ENCODE measurements around the gene TMEM62.
"Not testable (repeated sequence)": the region's sequence is repeated elsewhere in the genome, so short reads cannot be mapped to it uniquely, and the experiment has no call there.

The TMEM62 gene

DNA sequence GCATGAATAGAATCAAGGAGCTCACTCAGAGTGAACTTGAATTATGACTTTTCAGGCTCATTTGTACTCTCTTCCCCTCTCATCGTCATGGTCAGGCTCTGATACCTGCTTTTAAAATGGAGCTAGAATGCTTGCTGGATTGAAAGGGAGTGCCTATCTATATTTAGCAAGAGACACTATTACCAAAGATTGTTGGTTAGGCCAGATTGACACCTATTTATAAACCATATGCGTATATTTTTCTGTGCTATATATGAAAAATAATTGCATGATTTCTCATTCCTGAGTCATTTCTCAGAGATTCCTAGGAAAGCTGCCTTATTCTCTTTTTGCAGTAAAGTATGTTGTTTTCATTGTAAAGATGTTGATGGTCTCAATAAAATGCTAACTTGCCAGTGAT is 61.4 kb downstream of the TMEM62 start:
- H3K4me3 ChIP-seq (ENCODE audit: low read length), result no peak overlapping the region
- no peak overlapping the region for H3K27ac ChIP-seq (ENCODE audit: low read length)
- no peaks in the 10 kb centered on the region for H3K27me3 ChIP-seq (ENCODE audit: control insufficient read depth, insufficient read depth, low read length)
- H3K9me3 ChIP-seq (ENCODE audit: control insufficient read depth, insufficient read depth, low read length), result no peaks in the 10 kb centered on the region; the same call in 1 of the 2 replicates
- DNase-seq (ENCODE audit: low read depth, low spot score), result no peak
- H3K4me1 ChIP-seq (ENCODE audit: control insufficient read depth, insufficient read depth, low read length), result no peaks in the 10 kb centered on the region
- WGBS (ENCODE audit: insufficient coverage, insufficient read length), result no CpG with 5 or more reads among the region's 2 CpGs
- no peaks in the 10 kb centered on the region; the same call in 1 of the 2 replicates for H3K36me3 ChIP-seq (ENCODE audit: control insufficient read depth, insufficient read depth, low read length)

DNA sequence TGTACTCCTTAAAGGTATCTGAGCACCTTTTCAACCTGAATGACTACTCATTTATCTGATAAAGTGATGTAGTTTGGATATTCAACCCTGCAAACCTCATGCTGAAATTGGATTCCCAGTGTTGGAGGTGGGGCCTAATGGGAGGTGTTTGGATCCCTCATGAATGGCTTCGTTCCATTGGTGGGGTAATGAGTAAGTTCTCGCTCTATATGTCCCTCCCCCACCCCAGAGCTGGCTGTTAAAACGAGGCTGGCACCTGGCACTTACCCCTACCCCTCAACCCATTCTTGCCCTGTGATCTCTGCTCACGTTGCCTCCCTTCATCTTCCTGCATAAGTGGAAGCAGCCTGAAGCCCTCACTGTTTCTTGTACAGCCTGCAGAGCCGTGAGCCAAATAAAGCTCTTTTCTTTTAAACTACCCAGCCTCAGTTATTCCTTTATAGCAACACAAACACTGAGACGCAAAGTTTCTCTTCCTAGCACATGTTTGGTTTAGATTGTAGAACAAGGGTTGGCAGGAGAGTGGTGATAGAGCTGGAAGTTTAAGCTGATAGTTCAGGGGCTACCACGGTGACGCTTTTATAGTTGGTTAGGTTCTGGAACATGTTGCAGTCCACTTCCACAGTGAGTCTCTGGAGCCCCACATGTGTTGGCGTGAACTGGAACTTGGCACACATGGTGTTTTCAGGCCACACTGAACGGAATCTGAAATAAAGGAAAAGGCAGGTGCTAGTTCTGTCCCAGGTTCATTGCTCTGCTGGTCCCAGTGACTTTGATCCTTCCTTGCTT is 63.6 kb downstream of the TMEM62 start:
- H3K9me3 ChIP-seq (ENCODE audit: control insufficient read depth, insufficient read depth, low read length), result no peaks in the 10 kb centered on the region; the same call in 1 of the 2 replicates
- DNase-seq (ENCODE audit: low read depth, low spot score), result no peak
- no peak overlapping the region for H3K4me3 ChIP-seq (ENCODE audit: low read length)
- no peaks in the 10 kb centered on the region for H3K4me1 ChIP-seq (ENCODE audit: control insufficient read depth, insufficient read depth, low read length)
- WGBS (ENCODE audit: insufficient coverage, insufficient read length), result no CpG with 5 or more reads among the region's 10 CpGs
- no peaks in the 10 kb centered on the region for H3K27me3 ChIP-seq (ENCODE audit: control insufficient read depth, insufficient read depth, low read length)
- no peaks in the 10 kb centered on the region for H3K36me3 ChIP-seq (ENCODE audit: control insufficient read depth, insufficient read depth, low read length)
- H3K27ac ChIP-seq (ENCODE audit: low read length), result no peak overlapping the region

DNA sequence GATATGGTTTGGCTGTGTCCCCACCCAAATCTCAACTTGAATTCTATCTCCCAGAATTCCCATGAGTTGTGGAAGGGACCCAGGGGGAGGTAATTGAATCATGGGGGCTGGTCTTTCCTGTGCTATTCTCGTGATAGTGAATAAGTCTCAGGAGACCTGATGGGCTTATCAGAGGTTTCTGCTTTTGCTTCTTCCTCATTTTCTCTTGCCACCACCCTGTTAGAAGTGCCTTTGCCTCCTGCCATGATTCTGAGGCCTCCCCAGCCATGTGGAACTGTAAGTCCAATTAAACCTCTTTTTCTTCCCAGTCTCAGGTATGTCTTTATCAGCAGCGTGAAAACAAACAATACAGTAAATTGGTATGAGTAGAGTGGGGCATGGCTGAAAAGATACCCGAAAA is 64.4 kb downstream of the TMEM62 start:
- H3K27ac ChIP-seq (ENCODE audit: low read length); H3K9me3 ChIP-seq (ENCODE audit: control insufficient read depth, insufficient read depth, low read length); H3K4me3 ChIP-seq (ENCODE audit: low read length); H3K27me3 ChIP-seq (ENCODE audit: control insufficient read depth, insufficient read depth, low read length); DNase-seq (ENCODE audit: low read depth, low spot score); H3K4me1 ChIP-seq (ENCODE audit: control insufficient read depth, insufficient read depth, low read length); H3K36me3 ChIP-seq (ENCODE audit: control insufficient read depth, insufficient read depth, low read length): not testable (repeated sequence)
- WGBS (ENCODE audit: insufficient coverage, insufficient read length), result no CpG with 5 or more reads among the region's 3 CpGs

DNA sequence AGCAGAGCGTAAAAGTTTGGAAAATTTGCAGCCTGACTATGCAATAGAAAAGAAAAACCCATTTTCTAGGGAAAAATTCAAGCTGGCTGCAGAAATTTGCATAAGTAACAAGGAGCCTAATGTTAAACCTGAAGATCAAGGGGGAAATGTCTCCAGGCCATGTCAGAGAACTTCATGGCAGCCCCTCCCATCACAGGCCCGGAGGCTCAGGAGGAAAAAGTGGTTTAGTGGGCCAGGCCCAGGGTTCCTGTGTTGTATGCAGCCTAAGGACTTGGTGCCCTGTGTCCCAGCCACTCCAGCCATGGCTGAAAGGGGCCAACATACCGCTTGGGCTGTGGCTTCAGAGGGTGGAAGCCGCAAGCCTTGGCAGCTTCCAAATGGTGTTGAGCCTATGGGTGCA is 65.2 kb downstream of the TMEM62 start:
- not testable (repeated sequence) for H3K27me3 ChIP-seq (ENCODE audit: control insufficient read depth, insufficient read depth, low read length); H3K27ac ChIP-seq (ENCODE audit: low read length); H3K4me3 ChIP-seq (ENCODE audit: low read length); H3K4me1 ChIP-seq (ENCODE audit: control insufficient read depth, insufficient read depth, low read length); H3K36me3 ChIP-seq (ENCODE audit: control insufficient read depth, insufficient read depth, low read length); DNase-seq (ENCODE audit: low read depth, low spot score); H3K9me3 ChIP-seq (ENCODE audit: control insufficient read depth, insufficient read depth, low read length)
- WGBS (ENCODE audit: insufficient coverage, insufficient read length), result no CpG with 5 or more reads among the region's 4 CpGs

DNA sequence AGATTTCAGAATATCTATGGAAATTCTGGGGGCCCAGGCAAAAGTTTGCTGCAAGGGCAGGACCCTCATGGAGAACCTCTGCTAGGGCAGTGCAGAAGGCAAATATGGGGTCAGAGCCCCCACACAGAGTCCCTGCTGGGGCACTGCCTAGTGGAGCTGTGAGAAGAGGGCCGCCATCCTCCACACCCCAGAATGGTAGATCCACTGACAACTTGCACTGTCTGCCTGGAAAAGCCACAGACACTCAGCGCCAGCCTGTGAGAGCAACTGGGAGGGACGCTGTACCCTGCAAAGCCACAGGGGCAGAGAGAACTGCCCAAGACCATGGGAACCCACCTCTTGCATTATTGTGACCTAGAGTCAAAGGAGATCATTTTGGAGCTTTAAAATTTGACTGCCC is 65.6 kb downstream of the TMEM62 start:
- no CpG with 5 or more reads among the region's 3 CpGs for WGBS (ENCODE audit: insufficient coverage, insufficient read length)
- no peak overlapping the region for H3K4me3 ChIP-seq (ENCODE audit: low read length)
- no peaks in the 10 kb centered on the region for H3K27me3 ChIP-seq (ENCODE audit: control insufficient read depth, insufficient read depth, low read length)
- no peak for DNase-seq (ENCODE audit: low read depth, low spot score)
- no peak overlapping the region for H3K27ac ChIP-seq (ENCODE audit: low read length)
- no peaks in the 10 kb centered on the region for H3K4me1 ChIP-seq (ENCODE audit: control insufficient read depth, insufficient read depth, low read length)
- no peaks in the 10 kb centered on the region for H3K36me3 ChIP-seq (ENCODE audit: control insufficient read depth, insufficient read depth, low read length)
- no peaks in the 10 kb centered on the region; the same call in 1 of the 2 replicates for H3K9me3 ChIP-seq (ENCODE audit: control insufficient read depth, insufficient read depth, low read length)

DNA sequence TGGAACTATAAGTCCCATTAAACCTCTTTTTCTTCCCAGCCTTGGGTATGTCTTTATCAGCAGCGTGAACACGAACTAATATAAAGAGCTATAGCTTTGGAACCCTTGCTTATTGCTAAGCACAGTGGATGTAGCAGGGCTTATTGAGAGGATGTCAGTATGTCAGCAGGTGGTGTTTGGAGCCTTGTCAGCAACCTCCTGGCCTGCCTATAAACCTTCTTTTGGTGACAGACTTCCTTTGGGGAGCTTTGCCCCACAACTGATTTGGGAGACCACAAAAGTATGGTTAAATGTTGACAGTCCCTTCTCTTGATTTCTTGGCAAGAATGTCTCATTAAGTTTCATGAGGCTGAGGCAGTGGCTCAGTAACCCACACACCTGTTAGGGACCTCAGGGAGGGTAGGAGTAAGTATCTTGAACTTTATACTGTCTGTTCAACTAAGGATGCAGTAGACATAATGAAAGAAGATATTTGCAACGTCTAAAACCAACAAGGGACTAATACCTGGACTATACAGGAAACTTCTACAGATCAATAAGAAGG is 66.6 kb downstream of the TMEM62 start:
- H3K27ac ChIP-seq (ENCODE audit: low read length), result no peak overlapping the region
- WGBS (ENCODE audit: insufficient coverage, insufficient read length), result no CpG with 5 or more reads among the region's 3 CpGs
- H3K27me3 ChIP-seq (ENCODE audit: control insufficient read depth, insufficient read depth, low read length), result no peaks in the 10 kb centered on the region
- H3K36me3 ChIP-seq (ENCODE audit: control insufficient read depth, insufficient read depth, low read length), result no peaks in the 10 kb centered on the region
- H3K9me3 ChIP-seq (ENCODE audit: control insufficient read depth, insufficient read depth, low read length), result no peaks in the 10 kb centered on the region; the same call in 1 of the 2 replicates
- no peaks in the 10 kb centered on the region for H3K4me1 ChIP-seq (ENCODE audit: control insufficient read depth, insufficient read depth, low read length)
- H3K4me3 ChIP-seq (ENCODE audit: low read length), result no peak overlapping the region
- DNase-seq (ENCODE audit: low read depth, low spot score), result no peak

DNA sequence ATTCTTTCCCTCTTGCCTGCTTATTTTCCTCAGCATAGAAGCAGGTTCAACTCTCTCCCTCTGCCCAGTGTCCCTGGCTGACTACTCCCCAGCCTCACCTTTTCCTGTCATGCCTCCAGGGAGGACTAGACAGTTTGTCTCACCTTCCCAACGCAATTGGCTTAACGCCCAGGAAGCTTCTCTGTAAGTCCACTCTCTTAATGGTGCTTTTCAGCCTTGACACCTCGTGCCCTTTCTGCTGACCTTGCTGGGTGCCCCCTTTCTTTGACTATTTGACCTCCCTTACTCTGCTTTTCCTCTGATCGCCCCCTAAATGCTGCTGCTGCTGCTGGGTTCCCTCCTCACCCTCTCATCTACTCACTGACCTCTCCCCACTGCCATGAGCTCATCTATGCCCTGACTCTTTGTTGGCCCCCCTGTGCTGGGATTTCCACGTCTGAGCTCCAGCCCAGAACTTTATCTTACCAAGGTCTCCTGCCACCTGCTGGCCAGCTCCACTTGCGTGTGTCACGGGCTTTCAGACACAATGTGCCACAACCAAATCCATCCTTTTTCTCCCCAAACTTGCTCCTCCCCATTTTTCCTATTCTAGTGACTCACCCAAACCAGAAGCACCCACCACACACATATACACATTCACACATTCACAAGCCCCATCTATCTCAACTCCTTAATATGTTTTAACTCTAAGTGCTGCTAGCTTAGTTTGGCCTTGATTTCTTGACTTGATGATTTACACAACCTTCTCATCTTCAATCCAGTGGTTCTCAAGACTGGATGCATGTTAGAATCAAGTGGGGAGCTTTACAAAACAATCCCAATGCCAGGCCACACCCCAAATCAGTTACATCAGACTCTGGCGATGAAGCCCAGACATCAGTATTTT is 70.9 kb downstream of the TMEM62 start:
- H3K36me3 ChIP-seq (ENCODE audit: control insufficient read depth, insufficient read depth, low read length), result no peaks in the 10 kb centered on the region
- H3K4me1 ChIP-seq (ENCODE audit: control insufficient read depth, insufficient read depth, low read length), result no peaks in the 10 kb centered on the region
- DNase-seq (ENCODE audit: low read depth, low spot score), result no peak
- H3K27me3 ChIP-seq (ENCODE audit: control insufficient read depth, insufficient read depth, low read length), result no peaks in the 10 kb centered on the region
- no peak overlapping the region for H3K4me3 ChIP-seq (ENCODE audit: low read length)
- no peaks in the 10 kb centered on the region for H3K9me3 ChIP-seq (ENCODE audit: control insufficient read depth, insufficient read depth, low read length)
- no peak overlapping the region for H3K27ac ChIP-seq (ENCODE audit: low read length)
- whole genome bisulfite sequencing (ENCODE audit: insufficient coverage, insufficient read length), result no CpG with 5 or more reads among the region's 8 CpGs

DNA sequence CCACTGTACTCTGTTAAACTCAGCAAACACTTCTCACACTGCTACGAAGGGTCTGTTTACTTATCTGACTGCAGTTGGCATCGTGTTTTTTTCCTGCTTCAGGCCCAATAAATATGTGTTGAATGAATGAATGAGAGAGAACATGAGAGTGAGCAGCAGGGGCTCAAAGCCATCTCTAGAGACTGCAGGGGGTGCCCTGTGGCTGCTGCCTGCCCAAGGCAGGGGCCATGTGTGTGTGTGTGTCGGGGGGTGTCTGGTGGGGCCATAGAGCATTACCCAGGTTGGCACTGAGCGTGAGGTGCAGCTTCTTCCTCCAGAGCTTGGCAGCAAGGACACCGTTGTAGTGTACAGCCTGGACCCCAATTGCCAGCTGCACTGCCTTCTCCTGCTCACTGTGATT is 72.7 kb downstream of the TMEM62 start:
- Histone ChIP-seq H3K27ac (ENCODE audit: low read length) (no peak overlapping the region), H3K4me1 (ENCODE audit: control insufficient read depth, insufficient read depth, low read length) (no peaks in the 10 kb centered on the region; the same call in 1 of the 2 replicates), H3K36me3 (ENCODE audit: control insufficient read depth, insufficient read depth, low read length) (no peaks in the 10 kb centered on the region), H3K27me3 (ENCODE audit: control insufficient read depth, insufficient read depth, low read length) (no peaks in the 10 kb centered on the region), H3K4me3 (ENCODE audit: low read length) (no peak overlapping the region), H3K9me3 (ENCODE audit: control insufficient read depth, insufficient read depth, low read length) (no peaks in the 10 kb centered on the region)
- no CpG with 5 or more reads among the region's 5 CpGs for WGBS (ENCODE audit: insufficient coverage, insufficient read length)
- DNase-seq (ENCODE audit: low read depth, low spot score), result no peak

DNA sequence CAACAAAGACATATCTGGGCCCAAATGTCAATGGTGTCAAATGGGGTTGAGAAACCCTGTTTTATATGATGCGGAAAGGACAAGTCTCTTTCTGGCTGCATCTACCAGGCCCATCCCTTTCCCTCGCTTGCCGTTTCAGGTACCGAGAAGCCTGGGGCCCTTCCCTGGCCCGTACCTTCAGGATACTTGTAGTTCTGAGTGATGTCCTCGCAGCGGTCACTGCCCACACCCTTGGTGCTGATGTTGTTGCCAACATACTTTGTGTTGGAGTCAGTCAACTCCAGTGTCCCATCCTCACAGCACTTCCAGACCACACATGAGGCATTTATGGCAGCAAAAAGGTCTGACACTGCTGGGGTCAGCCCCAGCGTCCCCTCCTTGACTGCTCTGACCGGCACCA is 73.6 kb downstream of the TMEM62 start:
- H3K4me3 ChIP-seq (ENCODE audit: low read length), result no peak overlapping the region
- H3K4me1 ChIP-seq (ENCODE audit: control insufficient read depth, insufficient read depth, low read length), result no peaks in the 10 kb centered on the region; the same call in 1 of the 2 replicates
- no peaks in the 10 kb centered on the region for H3K27me3 ChIP-seq (ENCODE audit: control insufficient read depth, insufficient read depth, low read length)
- no peaks in the 10 kb centered on the region for H3K9me3 ChIP-seq (ENCODE audit: control insufficient read depth, insufficient read depth, low read length)
- no CpG with 5 or more reads among the region's 9 CpGs for WGBS (ENCODE audit: insufficient coverage, insufficient read length)
- no peak for DNase-seq (ENCODE audit: low read depth, low spot score)
- no peak overlapping the region for H3K27ac ChIP-seq (ENCODE audit: low read length)
- no peaks in the 10 kb centered on the region for H3K36me3 ChIP-seq (ENCODE audit: control insufficient read depth, insufficient read depth, low read length)

Measured in iPS DF 6.9 (cell line).